GM19025 (cell line): ENCODE measurements around the gene SLCO2A1.

Experiments
- ATAC-seq: cut with Tn5 transposase; IDR thresholded peaks from one replicate; pipeline ENCODE4 v1.9.1; 2021; ENCODE audit warnings: mild to moderate bottlenecking, low read depth, moderate library complexity; ENCODE audit not compliant: unreplicated experiment

Gene SLCO2A1

GRCh38 chr3:134061401-134061800, 31.7 kb upstream of the SLCO2A1 start:
- ATAC-seq: no peak

- no peak for ATAC-seq
Observed at GRCh38 chr3:134060561-134061385, 31.0 kb upstream of the SLCO2A1 start.

GRCh38 chr3:134059671-134060560, 30.2 kb upstream of the SLCO2A1 start:
- ATAC-seq: no peak

- ATAC-seq: no peak
Observed at GRCh38 chr3:134059035-134059601, 29.4 kb upstream of the SLCO2A1 start.

- no peak for ATAC-seq
Observed at GRCh38 chr3:134057654-134058110, 28.0 kb upstream of the SLCO2A1 start.

- no peak for ATAC-seq
Observed at GRCh38 chr3:134057006-134057653, 27.4 kb upstream of the SLCO2A1 start.

GRCh38 chr3:134056464-134056891, 26.8 kb upstream of the SLCO2A1 start:
- no peak for ATAC-seq

GRCh38 chr3:134055661-134056060, 25.9 kb upstream of the SLCO2A1 start:
- no peak for ATAC-seq

GRCh38 chr3:134054881-134055280, 25.2 kb upstream of the SLCO2A1 start:
- no peak for ATAC-seq

- ATAC-seq: no peak
Observed at GRCh38 chr3:134054231-134054630, 24.5 kb upstream of the SLCO2A1 start.

GRCh38 chr3:134052370-134052769, 22.6 kb upstream of the SLCO2A1 start:
- ATAC-seq: no peak

- ATAC-seq: no peak
Observed at GRCh38 chr3:134049676-134050075, 20.0 kb upstream of the SLCO2A1 start.

- ATAC-seq: no peak
Observed at GRCh38 chr3:134048278-134048996, 18.7 kb upstream of the SLCO2A1 start.

GRCh38 chr3:134044459-134044858, 14.7 kb upstream of the SLCO2A1 start:
- no peak for ATAC-seq

GRCh38 chr3:134040066-134040465, 10.3 kb upstream of the SLCO2A1 start:
- ATAC-seq: no peak

GRCh38 chr3:134039161-134039862, 9.6 kb upstream of the SLCO2A1 start:
- ATAC-seq: no peak

- ATAC-seq: no peak
Observed at GRCh38 chr3:134038716-134039115, 9.0 kb upstream of the SLCO2A1 start.

GRCh38 chr3:134038071-134038491, 8.4 kb upstream of the SLCO2A1 start:
- no peak for ATAC-seq

- no peak for ATAC-seq
Observed at GRCh38 chr3:134037168-134037567, 7.4 kb upstream of the SLCO2A1 start.
